Stimulated activated CD4-positive, alpha-beta T cell treated with anti-CD3 and anti-CD28 coated beads, TNF-alpha, amount 100 ng/mL, for 4 hours (primary cell): ENCODE measurements around the gene FLYWCH1.
A peak's percentile ranks its signal among the peaks of the same experiment; 100 is the strongest.

Experiments used
- DNase-seq, 3 experiments: peaks; one replicate each; pipeline ENCODE4 v3.0.0-alpha.2; 2020; ENCODE audit warnings: low read depth in 3 of 3

FLYWCH1 gene

DNA sequence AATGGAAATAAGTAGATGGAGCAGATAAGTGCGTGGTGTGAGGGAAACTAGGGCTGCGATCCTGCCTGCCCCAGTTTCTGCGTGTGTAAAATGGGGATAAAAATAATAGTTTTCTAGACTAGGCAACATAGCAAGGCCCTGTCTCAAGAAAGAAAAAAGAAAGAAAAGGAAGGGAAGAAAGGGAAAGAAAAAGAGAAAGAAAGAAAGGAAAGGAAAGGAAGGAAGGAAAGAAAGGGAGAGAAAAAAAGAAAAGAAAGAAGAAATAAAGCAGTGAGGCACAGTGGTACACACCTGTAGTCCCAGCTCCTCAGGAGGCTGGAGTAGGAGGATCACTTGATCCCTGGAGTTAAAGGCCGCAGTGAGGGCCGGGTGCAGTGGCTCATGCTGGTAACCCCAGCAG, 70.7 kb downstream of the FLYWCH1 start:
- no peak for DNase-seq

GRCh38 chr16:2983706-2984136, 72.0 kb downstream of the FLYWCH1 start:
- peak; percentile 42 to 54 (median 43) for DNase-seq

DNA sequence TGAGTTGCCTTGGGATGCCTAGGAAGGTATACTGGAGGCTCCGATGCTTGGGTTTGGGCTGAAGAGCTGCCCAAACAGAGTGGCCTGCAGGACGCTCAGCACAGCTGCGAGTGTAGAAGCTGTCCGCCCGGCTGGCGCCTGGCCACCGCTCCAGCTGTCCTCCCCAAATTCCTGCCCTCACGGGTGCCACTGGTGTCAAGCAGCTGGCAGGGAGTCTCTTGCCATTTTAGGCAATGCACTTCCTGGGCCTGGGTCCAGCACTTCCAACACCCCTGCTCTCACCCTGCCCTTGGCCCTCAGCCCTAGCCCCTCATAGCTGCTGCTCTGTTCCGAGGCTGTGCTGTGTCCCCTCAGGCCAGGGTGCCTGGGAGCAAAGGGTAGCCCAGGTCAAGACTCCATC, 73.7 kb downstream of the FLYWCH1 start:
- DNase-seq, result no peak

DNA sequence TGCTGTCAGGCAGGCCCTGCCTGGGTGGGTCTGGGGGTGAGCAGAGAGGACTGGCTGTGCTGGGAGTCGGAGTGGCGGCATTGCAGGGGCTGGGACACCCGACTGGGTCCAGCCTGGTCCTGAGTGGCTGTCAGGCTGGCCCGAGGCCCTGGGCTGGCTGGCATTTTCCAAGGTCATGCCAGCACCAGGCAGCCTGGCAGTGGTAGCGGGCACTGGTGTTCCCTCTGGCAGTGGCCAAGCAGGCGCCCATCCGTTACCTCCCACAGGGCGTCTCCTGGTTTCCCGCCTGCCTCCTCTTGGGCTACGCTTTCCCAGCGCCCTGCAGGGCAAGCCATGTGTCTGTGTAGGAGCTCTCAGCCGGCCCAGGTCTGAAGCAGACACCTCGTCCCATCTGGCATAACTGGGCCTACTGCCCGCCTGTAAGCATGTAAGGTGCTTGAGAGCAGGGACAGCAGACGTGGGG, 74.2 kb downstream of the FLYWCH1 start:
- no peak for DNase-seq

GRCh38 chr16:2986623-2987188, 75.0 kb downstream of the FLYWCH1 start:
- DNase-seq, result no peak

DNA sequence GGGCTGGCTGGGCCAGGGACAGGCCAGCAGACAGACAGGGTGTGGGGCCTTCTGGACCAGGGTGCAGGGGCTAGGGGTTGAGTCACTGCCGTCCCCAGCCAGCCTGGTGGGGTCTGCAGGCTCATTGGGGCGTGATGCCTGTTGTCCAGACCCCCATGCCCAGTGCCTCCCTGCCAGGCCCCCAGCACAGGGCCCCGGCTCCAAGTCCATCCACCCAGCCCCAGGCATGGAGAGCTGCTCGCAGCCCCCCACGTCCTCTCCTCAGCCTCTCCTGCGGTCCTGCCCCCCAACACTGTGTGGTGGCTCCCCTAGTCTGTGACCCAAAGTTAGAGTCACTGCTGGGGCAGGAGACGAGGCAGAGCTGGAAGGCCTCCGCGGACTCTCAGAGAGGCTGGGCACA, 75.6 kb downstream of the FLYWCH1 start:
- no peak for DNase-seq

GRCh38 chr16:2987833-2988232, 76.1 kb downstream of the FLYWCH1 start:
- no peak for DNase-seq

- DNase-seq, result no peak
Observed at GRCh38 chr16:2988590-2989099, 76.9 kb downstream of the FLYWCH1 start.

- DNase-seq, result no peak
Observed at GRCh38 chr16:2990891-2991290, 79.2 kb downstream of the FLYWCH1 start.

- DNase-seq, result no peak
Observed at GRCh38 chr16:2991566-2992261, 80.0 kb downstream of the FLYWCH1 start.

GRCh38 chr16:2992383-2993081, 80.8 kb downstream of the FLYWCH1 start:
- no peak for DNase-seq

- DNase-seq, result no peak
Observed at GRCh38 chr16:2996298-2996697, 84.6 kb downstream of the FLYWCH1 start.

DNA sequence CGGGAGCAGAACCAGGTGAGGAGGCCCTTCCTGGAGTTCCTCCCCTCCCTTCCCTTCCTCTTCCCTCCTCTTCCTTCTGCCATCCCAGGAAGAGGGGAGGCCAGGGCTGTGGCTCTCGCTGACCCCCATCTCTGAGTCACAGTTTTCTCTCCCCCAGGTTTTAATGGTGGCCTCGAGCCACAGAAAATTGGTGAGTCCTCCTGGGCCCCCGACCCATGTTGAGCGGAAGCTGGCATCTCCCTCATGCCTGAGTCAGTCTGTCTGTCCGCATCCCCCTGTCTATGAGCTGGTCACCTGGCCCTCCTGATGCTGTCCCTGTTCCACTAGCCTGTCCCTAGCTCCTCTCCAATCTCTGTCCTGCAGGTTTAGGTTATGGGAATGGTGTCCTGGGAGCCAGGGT, 88.2 kb downstream of the FLYWCH1 start:
- no peak for DNase-seq

GRCh38 chr16:3000540-3000939, 88.8 kb downstream of the FLYWCH1 start:
- no peak for DNase-seq
